Right cardiac atrium (tissue), 5 donors: Measurements from ENCODE around the gene FBXO42. TPM values are rescaled to one million over a fixed set of nuclear protein-coding genes. Genes with fewer than 3 reads are reported as not detected.
"Not testable (repeated sequence)": the region's sequence is repeated elsewhere in the genome, so short reads cannot be mapped to it uniquely, and the experiment has no call there.

Source experiments
- ATAC-seq, 2 donors: fragments of 200-7000 bp; cut with Tn5 transposase; one replicate each; pipeline versions ENCODE4 v1.8.0 to v1.9.1; 2020; ENCODE audit warnings: moderate library complexity in 2 of 2, mild to moderate bottlenecking in 1 of 2
- DNase-seq, 3 donors: peaks; one replicate each; pipeline ENCODE4 v3.0.0-alpha.2; 2020
- H3K27ac ChIP-seq: one replicate; pipeline ENCODE4 v1.5.1; 2013; ENCODE audit warnings: mild to moderate bottlenecking, low read length, control low read depth, moderate library complexity
- H3K27me3 ChIP-seq: one replicate; pipeline ENCODE4 v1.6.1; 2013; ENCODE audit not compliant: control insufficient read depth, insufficient read depth
- H3K4me1 ChIP-seq: one replicate; pipeline ENCODE4 v1.6.1; 2013; ENCODE audit warnings: low read length; ENCODE audit not compliant: control insufficient read depth, insufficient read depth
- H3K4me3 ChIP-seq: one replicate; pipeline ENCODE4 v1.5.1; 2013; ENCODE audit warnings: low read length, control low read depth
- H3K9me3 ChIP-seq: one replicate; pipeline ENCODE4 v1.6.1; 2013; ENCODE audit warnings: low read length; ENCODE audit not compliant: control insufficient read depth
- WGBS: extraction: QIAGEN DNeasy Blood & Tissue Kit; methylation state at CpG from one replicate; pipeline ENCODE4 v1.1.7; 2013; 5-methylcytosine and 5-hydroxymethylcytosine counted together
- intact Hi-C, 4 donors: fragments of 100-400 bp; cut with DNase I; formaldehyde crosslinking; loops; one replicate each; pipeline versions ENCODE4 v1.11.0 to v1.14.0; 2022 to 2023
- polyA plus RNA-seq: library from polyadenylated mRNA; stranded (reverse); fragments of 200-250 nt; gene quantifications from one replicate; pipeline ENCODE4 v1.2.3, GENCODE V29; 2013
- total RNA-seq, 4 donors: library from RNA; stranded (reverse); fragmentation: NEBNext Ultra II Directional; extraction: Animal tissue kit (Norgen Biotek cat#: 25700); gene quantifications; one replicate each; pipeline ENCODE4 v1.2.1, GENCODE V29; 2021
- donor health status: healthy with polysubstance abuse.
- donor health status: DM: no; HTN: yes; CAD: no.
- donor health status: DM: no; HTN: no; CAD: no.
- donor health status: DM: no; HTN: yes; CAD: no; lungs with severe emphysema.
- donor health status: DM: yes; HTN: yes; CAD: no.

Gene FBXO42
- total and polyA plus RNA-seq, 5 donors, result 15.7 to 18.1 (median 16.5) TPM

DNA sequence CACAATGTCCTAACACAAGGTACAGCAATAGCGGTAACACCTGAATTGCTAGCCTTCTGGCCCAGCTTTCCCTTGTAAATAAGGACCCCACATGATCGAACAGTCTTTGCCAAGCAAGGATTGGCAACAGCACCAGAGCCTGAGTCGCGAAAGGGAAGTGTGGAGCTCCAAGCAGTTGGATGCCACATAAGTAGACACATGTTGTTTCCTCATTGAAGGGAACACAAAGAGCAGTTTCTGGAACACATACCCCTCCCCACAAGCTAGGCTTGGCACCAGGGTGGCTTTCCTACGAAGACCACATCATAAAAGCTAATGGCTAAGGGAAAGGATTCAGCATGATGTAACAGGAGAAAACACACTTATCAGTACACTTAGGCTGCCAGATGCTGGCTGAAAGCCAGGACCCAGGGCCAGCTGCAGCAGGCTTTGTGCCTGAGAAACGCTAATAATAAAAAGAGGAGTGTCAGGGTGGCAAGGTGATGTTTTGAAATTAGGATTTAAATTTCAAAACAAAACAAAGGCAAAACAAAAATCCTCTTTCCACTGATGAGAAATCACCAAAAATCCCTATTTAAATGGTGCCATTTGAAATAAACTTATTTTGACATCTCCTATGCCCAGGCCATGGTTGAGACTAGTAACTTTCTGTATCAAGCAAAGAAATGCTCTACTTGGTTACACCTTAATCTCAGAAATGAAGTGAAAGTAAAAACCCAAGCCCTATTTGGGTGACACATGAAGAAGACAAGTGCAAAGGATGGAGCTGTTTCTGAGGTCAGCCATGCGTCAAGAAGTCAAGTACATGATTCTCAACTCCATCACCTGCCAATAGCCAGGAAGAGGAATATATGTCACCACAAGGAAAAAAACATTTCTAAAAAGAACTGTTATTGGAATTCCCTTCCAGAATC, 103.4 kb downstream of the FBXO42 start:
- Histone ChIP-seq H3K9me3 (no peaks in the 10 kb centered on the region), H3K4me3 (no peak overlapping the region), H3K27me3 (no peaks in the 10 kb centered on the region), H3K27ac (peak overlapping the region; percentile 82), H3K4me1 (peaks cover 28% of the 10 kb centered on the region)
- 15% methylated on average over 7 of the region's 7 CpGs for WGBS
- ATAC-seq (peak; percentile 79 to 88), DNase-seq (peak; percentile 90 to 97 (median 93))
- intact Hi-C loops, result loop anchor here in 2 of 4 donors (10.0 kb wide), 1 partner anchor 106 kb away; the partner anchor contains the start of gene FBXO42 (in 2 of the 2)

DNA sequence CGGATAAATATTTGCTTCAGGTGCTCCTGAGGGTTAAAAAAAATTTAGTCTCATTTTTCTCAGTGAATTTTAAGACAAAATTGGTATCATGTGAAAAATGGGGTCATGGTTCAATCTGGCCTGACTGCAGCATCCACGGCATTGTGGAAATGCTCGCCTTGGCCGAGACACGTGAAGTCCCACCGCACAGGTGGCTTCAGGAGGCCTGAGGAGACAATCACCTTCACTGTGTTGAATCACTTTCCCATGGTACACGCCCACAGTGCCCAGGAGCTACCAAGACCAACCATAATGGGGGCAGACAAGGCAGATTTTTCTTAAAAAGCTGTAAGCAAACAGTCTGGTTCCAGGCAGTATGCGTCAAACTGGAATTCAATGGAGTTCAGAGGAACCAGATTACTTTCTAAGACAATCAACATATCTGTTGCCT, 104.3 kb downstream of the FBXO42 start:
- Histone ChIP-seq H3K27ac (peak overlapping the region; percentile 82), H3K27me3 (no peaks in the 10 kb centered on the region), H3K9me3 (no peaks in the 10 kb centered on the region), H3K4me3 (no peak overlapping the region), H3K4me1 (peaks cover 25% of the 10 kb centered on the region)
- ATAC-seq (no peak), DNase-seq (no peak)
- WGBS, result 84% methylated on average over 8 of the region's 8 CpGs
- intact Hi-C loops, result loop anchor here in 2 of 4 donors (10.0 kb wide), 1 partner anchor 107 kb away; the partner anchor contains the start of gene FBXO42 (in 2 of the 2)

DNA sequence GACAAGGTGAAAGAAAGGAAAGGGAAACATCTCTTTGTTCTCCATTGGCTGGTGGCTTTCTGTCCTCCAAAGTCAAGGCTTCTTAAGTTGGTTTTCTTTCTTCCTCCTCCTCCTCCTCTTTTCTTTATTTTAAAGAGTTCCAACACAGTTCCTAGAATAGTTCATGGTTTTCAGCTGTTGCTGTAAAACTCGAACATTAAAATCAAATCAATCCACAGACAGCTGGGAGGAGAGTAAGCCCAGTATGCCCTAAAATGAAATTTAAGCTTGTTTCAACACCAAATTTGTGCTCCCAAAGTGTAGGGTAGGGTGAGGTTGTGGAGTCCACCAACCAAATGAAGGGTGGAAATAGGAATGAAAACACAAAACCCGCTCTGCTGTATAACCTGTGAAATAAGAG, 104.8 kb downstream of the FBXO42 start:
- WGBS, result 71% methylated on average over 2 of the region's 2 CpGs
- H3K4me3 ChIP-seq, result no peak overlapping the region
- ATAC-seq (no peak), DNase-seq (no peak)
- H3K27ac ChIP-seq, result peak overlapping the region; percentile 53
- H3K9me3 ChIP-seq, result no peaks in the 10 kb centered on the region
- intact Hi-C loops, result loop anchor here in 2 of 4 donors (10.0 kb wide), 1 partner anchor 107 kb away; the partner anchor contains the start of gene FBXO42 (in 2 of the 2)
- peaks cover 25% of the 10 kb centered on the region for H3K4me1 ChIP-seq
- H3K27me3 ChIP-seq, result no peaks in the 10 kb centered on the region

DNA sequence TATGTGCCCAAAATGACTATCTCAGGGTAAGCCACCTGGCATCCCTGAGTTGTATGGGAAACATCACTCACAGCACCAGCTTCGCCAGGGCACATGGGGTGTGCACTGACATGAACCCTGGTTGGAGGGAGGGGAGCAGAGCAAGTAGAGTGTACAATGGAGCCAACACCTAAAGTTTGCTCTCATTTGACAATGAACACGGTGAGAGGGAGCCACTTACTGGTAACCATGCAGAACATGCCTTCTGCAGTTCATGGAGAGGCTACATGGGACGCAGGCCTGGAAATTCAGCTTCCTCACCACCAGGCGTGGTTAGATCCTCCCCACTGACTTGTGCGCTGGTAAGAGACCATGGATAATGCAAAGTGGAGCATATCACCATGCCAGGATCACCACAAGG, 105.3 kb downstream of the FBXO42 start:
- intact Hi-C loops, result loop anchor here in 2 of 4 donors (10.0 kb wide), 1 partner anchor 108 kb away; the partner anchor contains the start of gene FBXO42 (in 2 of the 2)
- Histone ChIP-seq H3K27ac (peak overlapping the region; percentile 26), H3K4me1 (peaks cover 25% of the 10 kb centered on the region), H3K4me3 (no peak overlapping the region), H3K27me3 (no peaks in the 10 kb centered on the region), H3K9me3 (no peaks in the 10 kb centered on the region)
- no peak for DNase-seq
- ATAC-seq, result no peak
- WGBS, result 69% methylated on average over 5 of the region's 5 CpGs

DNA sequence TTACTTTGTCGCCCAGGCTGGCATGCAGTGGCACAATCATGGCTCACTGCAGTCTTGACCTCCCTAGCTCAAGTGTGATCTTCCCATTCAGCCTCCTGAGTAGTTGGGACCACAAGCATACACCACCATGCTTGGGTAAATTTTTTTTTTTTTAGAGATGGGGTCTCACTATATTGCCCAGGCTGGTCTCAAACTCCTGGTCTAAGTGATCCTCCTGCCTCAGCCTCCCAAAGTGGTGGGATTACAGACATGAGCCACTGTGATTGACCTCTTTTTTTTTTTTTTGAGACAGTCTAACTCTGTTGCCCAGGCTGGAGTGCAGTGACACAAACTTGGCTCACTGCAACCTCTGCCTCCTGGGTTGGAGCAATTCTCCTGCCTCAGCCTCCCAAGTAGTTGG, 106.0 kb downstream of the FBXO42 start:
- not testable (repeated sequence) for H3K27ac ChIP-seq, DNase-seq, ATAC-seq, H3K4me3 ChIP-seq, H3K9me3 ChIP-seq, H3K27me3 ChIP-seq
- WGBS, result 91% methylated on average over 1 of the region's 1 CpG
- intact Hi-C loops, result loop anchor here in 2 of 4 donors (10.0 kb wide), 1 partner anchor 109 kb away; the partner anchor contains the start of gene FBXO42 (in 2 of the 2)
- peaks cover 23% of the 10 kb centered on the region for H3K4me1 ChIP-seq

DNA sequence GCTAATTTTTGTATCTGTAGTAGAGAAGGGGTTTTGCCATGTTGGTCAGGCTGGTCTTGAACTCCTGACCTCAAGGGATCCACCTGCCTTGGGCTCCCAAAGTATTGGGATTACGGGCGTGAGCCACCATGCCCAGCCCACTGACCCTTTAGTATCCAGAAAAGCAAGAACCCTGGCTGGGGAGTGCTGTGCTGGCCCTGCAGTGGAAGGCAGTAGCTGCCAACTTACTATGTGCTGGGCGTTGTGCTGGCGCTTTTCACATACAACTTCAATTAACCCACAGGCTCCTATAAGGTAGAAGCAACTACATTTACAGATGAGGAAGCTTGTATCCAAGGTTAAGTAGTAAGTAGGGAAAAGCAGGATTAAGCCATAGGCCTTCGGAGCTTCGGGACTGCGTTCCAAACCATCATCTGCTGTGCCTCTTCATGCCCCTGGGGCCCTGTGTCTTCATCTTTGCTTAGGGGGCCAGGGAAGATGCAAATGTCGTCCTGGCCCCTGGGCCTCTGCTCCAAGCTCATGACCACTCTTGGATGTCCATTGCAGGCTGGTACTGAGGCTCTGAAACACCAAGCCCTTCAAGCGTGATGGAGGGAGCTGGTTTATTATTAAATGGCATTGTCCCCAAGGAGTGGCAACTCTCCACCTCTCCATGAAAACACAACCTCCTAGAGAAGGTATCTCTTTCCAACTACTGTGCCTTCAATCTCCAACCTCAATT, 106.6 kb downstream of the FBXO42 start:
- intact Hi-C loops, result loop anchor here in 2 of 4 donors (10.0 kb wide), 1 partner anchor 109 kb away; the partner anchor contains the start of gene FBXO42 (in 2 of the 2)
- no peak for ATAC-seq
- Histone ChIP-seq H3K4me1 (peaks cover 19% of the 10 kb centered on the region), H3K9me3 (no peaks in the 10 kb centered on the region), H3K4me3 (no peak overlapping the region), H3K27me3 (no peaks in the 10 kb centered on the region), H3K27ac (no peak overlapping the region)
- peak in 1 of 3 donors; percentile 42 for DNase-seq
- 91% methylated on average over 9 of the region's 9 CpGs for WGBS

DNA sequence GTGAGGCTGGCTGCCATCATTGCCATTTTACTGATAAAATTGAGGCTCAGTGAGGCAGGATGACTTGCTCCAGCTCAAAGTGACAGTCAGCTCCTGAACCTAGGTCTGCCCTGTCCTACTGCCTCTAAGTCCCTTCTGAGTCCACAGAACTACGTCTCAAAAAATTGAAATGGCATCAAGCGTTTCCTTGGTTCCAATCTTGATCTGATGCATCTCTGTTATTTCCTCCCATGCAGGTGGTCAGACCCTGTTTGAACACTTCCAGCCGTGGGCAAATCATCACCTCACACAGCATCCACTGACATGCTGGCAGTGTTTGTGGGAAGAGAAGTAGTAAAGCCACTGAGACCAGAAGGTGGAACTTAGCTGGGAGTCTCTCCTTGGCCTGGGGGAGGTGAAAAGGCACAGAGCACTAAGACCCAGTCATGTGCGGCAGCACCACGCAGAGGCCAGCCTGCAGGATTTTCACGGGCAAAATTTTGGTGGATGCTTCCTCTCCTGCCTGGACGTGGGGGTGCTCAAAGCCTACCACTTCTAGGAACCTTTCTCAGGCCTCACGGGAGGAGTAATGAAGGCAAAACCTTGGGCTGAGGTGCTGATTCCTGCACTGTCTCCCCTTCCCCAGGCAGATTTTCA, 107.5 kb downstream of the FBXO42 start:
- 74% methylated on average over 8 of the region's 8 CpGs for WGBS
- H3K4me3 ChIP-seq, result no peak overlapping the region
- DNase-seq (peak in 1 of 3 donors; percentile 32), ATAC-seq (no peak)
- no peaks in the 10 kb centered on the region for H3K27me3 ChIP-seq
- no peak overlapping the region for H3K27ac ChIP-seq
- H3K4me1 ChIP-seq, result peaks cover 19% of the 10 kb centered on the region
- no peaks in the 10 kb centered on the region for H3K9me3 ChIP-seq
- intact Hi-C loops, result loop anchor here in 3 of 4 donors (5.0 to 10.0 kb wide), 2 partner anchors 110 to 157 kb away; partner anchors contain the start of gene FBXO42 (in 2 of the 3)

DNA sequence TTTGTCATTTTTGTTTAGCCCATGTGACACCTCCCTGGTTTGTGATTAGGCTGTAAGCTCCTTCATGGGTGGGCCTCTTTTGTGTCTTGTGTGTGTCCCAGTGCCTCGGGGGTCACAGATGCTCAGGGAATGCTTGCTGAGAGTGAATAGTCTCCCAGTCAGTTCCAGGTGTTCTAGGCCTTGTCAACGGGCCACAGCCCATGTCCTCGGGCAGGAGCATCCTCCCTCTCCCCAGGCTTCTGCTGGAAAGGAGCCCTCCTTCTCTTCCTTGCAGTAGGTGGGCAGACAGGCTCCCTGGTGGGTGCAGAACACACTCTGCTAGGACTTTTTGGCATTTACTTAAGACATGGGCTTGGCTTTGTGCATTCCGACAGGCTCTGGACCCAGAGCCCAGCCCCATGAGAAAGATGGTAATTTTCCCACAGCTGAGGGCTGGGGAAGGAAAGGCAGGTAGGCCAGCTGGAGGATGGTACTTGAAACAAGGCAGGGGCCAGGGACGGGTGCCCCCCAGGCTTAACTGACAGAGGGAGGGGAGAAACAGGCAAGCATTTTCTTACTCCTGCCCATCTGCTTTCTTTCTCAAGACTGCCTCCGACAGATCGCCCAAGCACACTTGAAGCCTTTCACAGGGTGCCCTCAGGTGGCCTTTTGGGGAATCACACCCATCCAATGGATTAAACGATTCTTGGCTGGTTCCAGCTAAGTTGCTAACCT, 108.2 kb downstream of the FBXO42 start:
- peaks cover 19% of the 10 kb centered on the region for H3K4me1 ChIP-seq
- intact Hi-C loops, result loop anchor here in 3 of 4 donors (5.0 to 10.0 kb wide), 2 partner anchors 111 to 157 kb away; partner anchors contain the start of gene FBXO42 (in 2 of the 3)
- H3K9me3 ChIP-seq, result no peaks in the 10 kb centered on the region
- DNase-seq (peak; percentile 75 to 91 (median 81)), ATAC-seq (peak; percentile 5 to 39)
- H3K4me3 ChIP-seq, result no peak overlapping the region
- no peak overlapping the region for H3K27ac ChIP-seq
- 29% methylated on average over 8 of the region's 8 CpGs for WGBS
- no peaks in the 10 kb centered on the region for H3K27me3 ChIP-seq

DNA sequence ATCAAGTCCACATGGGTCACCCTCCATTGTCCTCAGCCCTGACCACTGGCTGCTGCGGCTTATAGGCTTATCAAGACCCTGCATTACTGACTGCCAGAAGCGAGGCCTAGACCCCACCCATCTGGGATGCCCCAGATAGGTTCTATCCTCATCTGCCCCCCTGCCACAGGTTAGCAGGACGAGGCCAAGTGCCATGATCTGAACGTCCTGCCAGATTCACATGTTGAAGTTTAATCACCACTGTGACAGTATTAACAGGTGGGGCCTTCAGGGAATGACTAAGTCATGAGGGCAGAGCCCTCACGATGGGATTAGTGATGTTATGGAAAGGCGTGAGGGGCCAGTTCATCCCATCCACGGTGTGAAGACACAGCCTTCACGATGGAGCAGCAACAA, 109.1 kb downstream of the FBXO42 start:
- intact Hi-C loops, result loop anchor here in 3 of 4 donors (5.0 to 10.0 kb wide), 2 partner anchors 112 to 156 kb away; partner anchors contain the start of gene FBXO42 (in 2 of the 3)
- Histone ChIP-seq H3K27me3 (no peaks in the 10 kb centered on the region), H3K27ac (no peak overlapping the region), H3K4me1 (peaks cover 13% of the 10 kb centered on the region), H3K4me3 (no peak overlapping the region), H3K9me3 (no peaks in the 10 kb centered on the region)
- WGBS, result 61% methylated on average over 8 of the region's 8 CpGs
- ATAC-seq (peak in 1 of 2 donors; percentile 7), DNase-seq (peak in 1 of 3 donors; percentile 21)
